Left lung (tissue), 10 donors: ENCODE results near the gene VPS41. TPM values are rescaled to one million over a fixed set of nuclear protein-coding genes. Genes with fewer than 3 reads are reported as not detected.

Source experiments
- ATAC-seq: fragments of 200-7000 bp; cut with Tn5 transposase; one replicate; pipeline ENCODE4 v1.9.1; 2020; ENCODE audit warnings: moderate library complexity
- DNase-seq, 4 donors: peaks; one replicate each; pipeline ENCODE4 v3.0.0-alpha.2; 2013 to 2020
- H3K27ac ChIP-seq, 2 donors: fragments of 200-600 bp; sonication (generic) in 1 of 2; one replicate each; pipeline versions ENCODE4 v1.5.0 to v1.8.0; 2020 to 2021
- H3K27me3 ChIP-seq, 2 donors: fragments of 200-600 bp; sonication (generic) in 1 of 2; one replicate each; pipeline versions ENCODE4 v1.5.0 to v1.8.0; 2020 to 2021
- H3K36me3 ChIP-seq, 2 donors: fragments of 200-600 bp; sonication (generic) in 1 of 2; one replicate each; pipeline versions ENCODE4 v1.5.0 to v1.8.0; 2020 to 2021
- H3K4me1 ChIP-seq, 2 donors: fragments of 200-600 bp; one replicate each; pipeline ENCODE4 v1.8.0; 2021
- H3K4me3 ChIP-seq, 2 donors: fragments of 200-600 bp; sonication (generic) in 1 of 2; one replicate each; pipeline versions ENCODE4 v1.5.0 to v1.8.0; 2020 to 2021; ENCODE audit warnings: mild to moderate bottlenecking in 1 of 2
- H3K9me3 ChIP-seq, 2 donors: fragments of 200-600 bp; sonication (generic) in 1 of 2; one replicate each; pipeline versions ENCODE4 v1.5.0 to v1.8.0; 2020 to 2021
- CTCF ChIP-seq, 2 donors: fragments of 200-600 bp; sonication (generic) in 1 of 2; IDR thresholded peaks; one replicate each; pipeline versions ENCODE4 v1.5.0 to v1.8.0; 2021; ENCODE audit warnings: antibody characterized with exemption in 2 of 2
- intact Hi-C, 2 donors: fragments of 100-400 bp; cut with DNase I; formaldehyde crosslinking; loops; one replicate each; pipeline versions ENCODE4 v1.11.2 to v1.14.2; 2022
- polyA plus RNA-seq, 6 donors: library from polyadenylated mRNA; unstranded; fragments of 120-200 nt; gene quantifications; one replicate each; pipeline ENCODE4 v1.2.1, GENCODE V29; 2013; ENCODE audit not compliant: insufficient read length in 6 of 6
- total RNA-seq, 2 donors: library from RNA; stranded (reverse); fragmentation: NEBNext Ultra II Directional; extraction: Animal tissue kit (Norgen Biotek cat#: 25700); gene quantifications; one replicate each; pipeline ENCODE4 v1.2.1, GENCODE V29; 2021
- donor health status: DM: no; HTN: yes; CAD: no.
- donor health status: DM: no; HTN: no; CAD: no.

Gene VPS41
- total and polyA plus RNA-seq, 8 donors = 63.0 to 99.9 (median 82.3) TPM

- no peak for TF ChIP-seq CTCF (IDR thresholded peaks at IDR 0.05)
- Histone ChIP-seq H3K4me1 (no peaks in the 10 kb centered on the region), H3K4me3 (no peak overlapping the region), H3K36me3 (peaks cover 0 to 48% of the 10 kb centered on the region in 2 donors), H3K27ac (no peak overlapping the region), H3K9me3 (no peaks in the 10 kb centered on the region), H3K27me3 (no peaks in the 10 kb centered on the region)
- ATAC-seq = no peak
- DNase-seq = no peak
- intact Hi-C loops = no loop called here
These were observed 185.7 kb downstream of the VPS41 start for GRCh38 chr7:38723327-38723726.

DNA sequence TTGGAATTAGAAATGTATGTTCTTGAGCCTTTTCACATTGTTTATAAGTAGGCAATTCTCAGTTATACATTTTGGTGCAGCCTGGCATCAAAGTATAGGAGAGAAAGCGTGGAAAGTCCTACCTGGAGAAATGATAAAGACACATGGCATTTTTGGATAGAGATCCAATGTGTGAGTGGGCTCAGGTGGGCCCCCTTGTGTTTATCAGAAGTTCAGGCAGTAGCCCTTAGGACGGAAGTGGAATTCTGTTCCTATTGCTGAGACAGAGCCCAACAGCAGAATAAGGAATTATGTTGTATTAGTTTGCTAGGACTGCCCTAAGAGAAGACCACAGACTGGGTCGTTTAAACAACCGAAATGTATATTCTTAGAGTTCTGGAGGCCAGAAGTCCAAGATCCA is 192.6 kb downstream of the VPS41 start:
- no peak overlapping the region for H3K4me3 ChIP-seq
- intact Hi-C loops = no loop called here

DNA sequence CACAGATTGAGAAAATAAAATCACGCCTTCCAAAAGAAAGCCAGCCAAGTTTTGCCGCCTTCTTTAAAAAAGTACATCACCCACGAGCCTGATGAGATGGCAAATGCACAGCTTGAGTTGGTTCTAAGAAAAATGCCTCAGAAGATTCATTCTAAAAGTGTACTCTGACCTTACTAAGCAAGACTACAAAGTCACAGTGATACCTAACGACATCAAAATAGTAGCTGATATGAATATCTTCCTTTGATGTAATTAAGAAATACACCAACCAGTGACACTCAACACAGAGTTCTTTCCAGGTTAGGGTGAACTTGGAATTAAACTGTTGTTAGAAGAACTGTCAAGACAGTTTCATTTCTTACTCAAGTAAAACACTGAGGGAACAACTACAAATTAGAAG is 199.9 kb downstream of the VPS41 start:
- ATAC-seq (no peak), DNase-seq (no peak)
- TF ChIP-seq CTCF (IDR thresholded peaks at IDR 0.05) = no peak
- H3K36me3 ChIP-seq = no peaks in the 10 kb centered on the region
- no peaks in the 10 kb centered on the region for H3K27me3 ChIP-seq
- H3K9me3 ChIP-seq = no peaks in the 10 kb centered on the region
- no peak overlapping the region for H3K27ac ChIP-seq
- no peak overlapping the region for H3K4me3 ChIP-seq
- intact Hi-C loops = no loop called here
- no peaks in the 10 kb centered on the region for H3K4me1 ChIP-seq

More for the DNA sequence above, 192.6 kb downstream of the VPS41 start:
- no peak for TF ChIP-seq CTCF (IDR thresholded peaks at IDR 0.05)
- Histone ChIP-seq H3K9me3 (peaks cover 0 to 13% of the 10 kb centered on the region in 2 donors), H3K4me1 (no peaks in the 10 kb centered on the region), H3K36me3 (peaks cover 0 to 4% of the 10 kb centered on the region in 2 donors), H3K27ac (no peak overlapping the region), H3K27me3 (no peaks in the 10 kb centered on the region)
- DNase-seq (no peak), ATAC-seq (no peak)

DNA sequence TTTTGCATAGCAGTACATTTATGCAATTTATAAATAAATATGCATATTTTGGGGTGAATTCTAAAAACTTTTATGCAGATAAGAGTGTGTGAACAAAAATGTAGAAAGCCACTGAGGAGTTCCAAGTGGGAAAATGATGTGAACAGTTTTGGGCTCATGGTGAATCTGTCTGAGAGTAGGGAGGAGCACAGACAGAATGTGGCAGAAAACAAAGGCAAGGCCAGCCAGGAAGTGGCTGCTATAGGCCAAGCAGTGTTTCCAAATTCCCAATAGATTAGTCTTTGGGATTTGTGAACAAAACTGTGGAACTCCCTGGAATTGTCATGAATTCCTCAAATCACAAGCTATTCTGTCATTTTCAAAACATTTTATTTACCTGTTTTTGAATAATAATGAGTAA is 204.2 kb downstream of the VPS41 start:
- Histone ChIP-seq H3K9me3 (no peaks in the 10 kb centered on the region), H3K4me1 (no peaks in the 10 kb centered on the region), H3K36me3 (no peaks in the 10 kb centered on the region), H3K4me3 (no peak overlapping the region), H3K27ac (no peak overlapping the region), H3K27me3 (no peaks in the 10 kb centered on the region)
- ATAC-seq (no peak), DNase-seq (no peak)
- intact Hi-C loops = no loop called here
- TF ChIP-seq CTCF (IDR thresholded peaks at IDR 0.05) = no peak

- Histone ChIP-seq H3K9me3 (no peaks in the 10 kb centered on the region), H3K27me3 (no peaks in the 10 kb centered on the region), H3K4me3 (no peak overlapping the region), H3K4me1 (no peaks in the 10 kb centered on the region), H3K36me3 (no peaks in the 10 kb centered on the region), H3K27ac (peak overlapping the region in 1 of 2 donors; percentile 15)
- intact Hi-C loops = no loop called here
- DNase-seq (no peak), ATAC-seq (peak; percentile 34)
- no peak for TF ChIP-seq CTCF (IDR thresholded peaks at IDR 0.05)
These were observed 204.9 kb downstream of the VPS41 start for GRCh38 chr7:38704041-38704547.
